Smooth muscle cell (in vitro differentiated cells): Measurements from ENCODE around the gene AMD1. TPM values are rescaled to one million over a fixed set of nuclear protein-coding genes. Genes with fewer than 3 reads are reported as not detected.

Source experiments
- DNase-seq: peaks from one replicate; lab custom pipeline; 2025; ENCODE audit not compliant: unreplicated experiment; lab: John Stamatoyannopoulos, UW
- H2AFZ ChIP-seq: fragments of 200-600 bp; sonication (generic); 2 replicates; pipeline ENCODE4 v1.6.0; 2016; ENCODE audit warnings: antibody characterized with exemption, low read depth, mild to moderate bottlenecking
- H3F3A ChIP-seq: fragments of 200-600 bp; sonication (generic); 2 replicates; pipeline ENCODE4 v1.6.0; 2017; ENCODE audit warnings: antibody characterized with exemption, low read depth
- H3K27ac ChIP-seq: fragments of 200-600 bp; sonication (generic); 2 replicates; pipeline ENCODE4 v1.5.1; 2016; ENCODE audit warnings: low read depth, mild to moderate bottlenecking
- H3K27me3 ChIP-seq: fragments of 200-600 bp; sonication (generic); 2 replicates; pipeline ENCODE4 v1.6.1; 2016; ENCODE audit warnings: low read depth, mild to moderate bottlenecking
- H3K36me3 ChIP-seq: fragments of 200-600 bp; sonication (generic); 2 replicates; pipeline ENCODE4 v1.5.1; 2016; ENCODE audit warnings: low read depth
- H3K4me1 ChIP-seq: fragments of 200-600 bp; sonication (generic); 2 replicates; pipeline ENCODE4 v1.5.1; 2016; ENCODE audit warnings: low read depth
- H3K4me2 ChIP-seq: fragments of 200-600 bp; sonication (generic); 2 replicates; pipeline ENCODE4 v1.6.0; 2016; ENCODE audit warnings: mild to moderate bottlenecking
- H3K4me3 ChIP-seq: fragments of 200-600 bp; sonication (generic); 2 replicates; pipeline ENCODE4 v1.5.1; 2016; ENCODE audit warnings: mild to moderate bottlenecking
- H3K79me2 ChIP-seq: fragments of 200-600 bp; sonication (generic); 2 replicates; pipeline ENCODE4 v1.6.0; 2016; ENCODE audit warnings: low read depth, mild to moderate bottlenecking
- H3K9ac ChIP-seq: fragments of 200-600 bp; sonication (generic); 2 replicates; pipeline ENCODE4 v1.6.0; 2016; ENCODE audit warnings: low read depth
- H3K9me3 ChIP-seq: fragments of 200-600 bp; sonication (generic); replicated peaks from 2 replicates; pipeline ENCODE4 v1.5.1; 2016; ENCODE audit warnings: low read depth
- H4K20me1 ChIP-seq: fragments of 200-600 bp; sonication (generic); 2 replicates; pipeline ENCODE4 v1.6.0; 2016; ENCODE audit warnings: low read depth
- WGBS: methylation state at CpG from one replicate; pipeline ENCODE4 v1.1.7; 2016; ENCODE audit warnings: low lambda C conversion rate; 5-methylcytosine and 5-hydroxymethylcytosine counted together
- polyA plus RNA-seq: library from polyadenylated mRNA; unstranded; fragments of >200 nt; fragmentation: Nextera tagmentation; extraction: Ambion mirVana; gene quantifications from 2 replicates; pipeline ENCODE4 v1.2.1, GENCODE V29; 2016
- total RNA-seq: library from RNA; depleted of rRNA; stranded (reverse); fragments of >200 nt; gene quantifications from 2 replicates; pipeline ENCODE4 v1.2.3, GENCODE V29; 2014
- TF ChIP-seq, protein P1 (sequence below): fragments of 200-600 bp; sonication (generic); IDR thresholded peaks from 2 replicates; pipeline ENCODE4 v1.5.1; 2017; ENCODE audit warnings: borderline replicate concordance, mild to moderate bottlenecking, antibody characterized with exemption; ENCODE audit not compliant: insufficient read depth, poor library complexity, severe bottlenecking

The AMD1 gene
- total and polyA plus RNA-seq, 2 experiments from 2014 or later: 31.2 to 56.7 TPM

GRCh38 chr6:110882824-110883554 is 8.4 kb downstream of the AMD1 start:
- no peak overlapping the region for H3K9ac ChIP-seq
- H3K4me2 ChIP-seq: no peak overlapping the region
- peaks cover 100% of the 10 kb centered on the region for H3K79me2 ChIP-seq
- no peak overlapping the region for H3K27ac ChIP-seq
- no peak overlapping the region for H2AFZ ChIP-seq
- peaks cover 100% of the 10 kb centered on the region for H4K20me1 ChIP-seq
- H3F3A ChIP-seq: no peaks in the 10 kb centered on the region
- H3K9me3 ChIP-seq: no peaks in the 10 kb centered on the region
- H3K27me3 ChIP-seq: no peaks in the 10 kb centered on the region
- H3K4me3 ChIP-seq: no peak overlapping the region
- no peak for DNase-seq
- peaks cover 33% of the 10 kb centered on the region for H3K4me1 ChIP-seq
- 81% methylated on average over 2 of the region's 2 CpGs for WGBS
- no peaks in the 10 kb centered on the region for H3K36me3 ChIP-seq
- TF ChIP-seq, protein P1, sequence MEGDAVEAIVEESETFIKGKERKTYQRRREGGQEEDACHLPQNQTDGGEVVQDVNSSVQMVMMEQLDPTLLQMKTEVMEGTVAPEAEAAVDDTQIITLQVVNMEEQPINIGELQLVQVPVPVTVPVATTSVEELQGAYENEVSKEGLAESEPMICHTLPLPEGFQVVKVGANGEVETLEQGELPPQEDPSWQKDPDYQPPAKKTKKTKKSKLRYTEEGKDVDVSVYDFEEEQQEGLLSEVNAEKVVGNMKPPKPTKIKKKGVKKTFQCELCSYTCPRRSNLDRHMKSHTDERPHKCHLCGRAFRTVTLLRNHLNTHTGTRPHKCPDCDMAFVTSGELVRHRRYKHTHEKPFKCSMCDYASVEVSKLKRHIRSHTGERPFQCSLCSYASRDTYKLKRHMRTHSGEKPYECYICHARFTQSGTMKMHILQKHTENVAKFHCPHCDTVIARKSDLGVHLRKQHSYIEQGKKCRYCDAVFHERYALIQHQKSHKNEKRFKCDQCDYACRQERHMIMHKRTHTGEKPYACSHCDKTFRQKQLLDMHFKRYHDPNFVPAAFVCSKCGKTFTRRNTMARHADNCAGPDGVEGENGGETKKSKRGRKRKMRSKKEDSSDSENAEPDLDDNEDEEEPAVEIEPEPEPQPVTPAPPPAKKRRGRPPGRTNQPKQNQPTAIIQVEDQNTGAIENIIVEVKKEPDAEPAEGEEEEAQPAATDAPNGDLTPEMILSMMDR: no peak

GRCh38 chr6:110884321-110884720 is 9.7 kb downstream of the AMD1 start:
- WGBS: 90% methylated on average over 3 of the region's 3 CpGs
- H3K9me3 ChIP-seq: no peaks in the 10 kb centered on the region
- TF ChIP-seq, protein P1: no peak
- no peak overlapping the region for H3K4me2 ChIP-seq
- peaks cover 100% of the 10 kb centered on the region for H3K79me2 ChIP-seq
- no peak overlapping the region for H3K27ac ChIP-seq
- peaks cover 22% of the 10 kb centered on the region for H3K4me1 ChIP-seq
- no peaks in the 10 kb centered on the region for H3K36me3 ChIP-seq
- no peak for DNase-seq
- peaks cover 100% of the 10 kb centered on the region for H4K20me1 ChIP-seq
- H3F3A ChIP-seq: no peaks in the 10 kb centered on the region
- no peak overlapping the region for H3K9ac ChIP-seq
- H2AFZ ChIP-seq: no peak overlapping the region
- H3K4me3 ChIP-seq: no peak overlapping the region
- H3K27me3 ChIP-seq: no peaks in the 10 kb centered on the region

- H3K27me3 ChIP-seq: no peaks in the 10 kb centered on the region
- no peak overlapping the region for H3K27ac ChIP-seq
- H3F3A ChIP-seq: no peaks in the 10 kb centered on the region
- H4K20me1 ChIP-seq: peaks cover 100% of the 10 kb centered on the region
- no peak overlapping the region for H2AFZ ChIP-seq
- TF ChIP-seq, protein P1: no peak
- WGBS: 95% methylated on average over 4 of the region's 4 CpGs
- peaks cover 100% of the 10 kb centered on the region for H3K79me2 ChIP-seq
- H3K4me3 ChIP-seq: no peak overlapping the region
- H3K9me3 ChIP-seq: no peaks in the 10 kb centered on the region
- no peak overlapping the region for H3K9ac ChIP-seq
- DNase-seq: no peak
- H3K4me1 ChIP-seq: peaks cover 12% of the 10 kb centered on the region
- no peak overlapping the region for H3K4me2 ChIP-seq
- peaks cover 4% of the 10 kb centered on the region for H3K36me3 ChIP-seq
These were observed 10.9 kb downstream of the AMD1 start for GRCh38 chr6:110885526-110885925.

DNA sequence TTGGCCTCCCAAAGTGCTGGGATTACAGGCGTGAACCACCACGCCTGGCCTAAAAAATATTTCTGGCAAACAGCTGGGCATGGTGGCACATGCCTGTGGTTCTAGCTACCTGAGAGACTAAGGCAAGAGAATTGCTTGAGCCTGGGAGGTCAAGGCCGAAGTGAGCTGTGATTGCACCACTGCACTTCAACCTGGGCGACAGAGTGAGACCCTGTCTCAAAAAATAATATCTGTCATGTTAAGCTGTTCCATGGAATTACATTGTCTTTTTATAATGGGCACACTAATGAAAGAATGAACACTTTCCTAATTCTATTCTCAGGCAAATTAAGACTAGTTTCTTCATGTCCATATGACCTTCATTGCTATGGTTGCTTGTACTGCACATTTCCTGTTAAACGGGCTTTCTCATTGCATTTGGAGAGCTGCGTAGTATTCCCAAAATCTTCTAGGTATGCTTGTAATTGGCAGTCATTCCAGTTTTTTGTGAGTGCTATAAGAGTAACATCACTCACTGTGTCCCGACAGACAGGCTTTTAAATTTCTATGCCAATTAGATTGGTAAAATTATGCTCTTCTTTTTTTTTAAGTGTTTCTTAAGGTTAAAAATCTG is 12.1 kb downstream of the AMD1 start:
- Histone ChIP-seq H3K27ac (no peak overlapping the region), H3K4me2 (no peak overlapping the region), H3K79me2 (peaks cover 100% of the 10 kb centered on the region), H3K9ac (no peak overlapping the region), H3K9me3 (no peaks in the 10 kb centered on the region), H3F3A (no peaks in the 10 kb centered on the region), H4K20me1 (peaks cover 100% of the 10 kb centered on the region), H3K27me3 (no peaks in the 10 kb centered on the region), H3K4me1 (peaks cover 5% of the 10 kb centered on the region), H2AFZ (no peak overlapping the region), H3K36me3 (peaks cover 4% of the 10 kb centered on the region), H3K4me3 (no peak overlapping the region)
- DNase-seq: no peak
- TF ChIP-seq, protein P1: no peak
- WGBS: 94% methylated on average over 7 of the region's 7 CpGs
